ENCODE results near the gene ADCY6. TPM values are rescaled to one million over a fixed set of nuclear protein-coding genes. Genes with fewer than 3 reads are reported as not detected.

ADCY6 gene
- 30.0 TPM for total RNA-seq

DNA sequence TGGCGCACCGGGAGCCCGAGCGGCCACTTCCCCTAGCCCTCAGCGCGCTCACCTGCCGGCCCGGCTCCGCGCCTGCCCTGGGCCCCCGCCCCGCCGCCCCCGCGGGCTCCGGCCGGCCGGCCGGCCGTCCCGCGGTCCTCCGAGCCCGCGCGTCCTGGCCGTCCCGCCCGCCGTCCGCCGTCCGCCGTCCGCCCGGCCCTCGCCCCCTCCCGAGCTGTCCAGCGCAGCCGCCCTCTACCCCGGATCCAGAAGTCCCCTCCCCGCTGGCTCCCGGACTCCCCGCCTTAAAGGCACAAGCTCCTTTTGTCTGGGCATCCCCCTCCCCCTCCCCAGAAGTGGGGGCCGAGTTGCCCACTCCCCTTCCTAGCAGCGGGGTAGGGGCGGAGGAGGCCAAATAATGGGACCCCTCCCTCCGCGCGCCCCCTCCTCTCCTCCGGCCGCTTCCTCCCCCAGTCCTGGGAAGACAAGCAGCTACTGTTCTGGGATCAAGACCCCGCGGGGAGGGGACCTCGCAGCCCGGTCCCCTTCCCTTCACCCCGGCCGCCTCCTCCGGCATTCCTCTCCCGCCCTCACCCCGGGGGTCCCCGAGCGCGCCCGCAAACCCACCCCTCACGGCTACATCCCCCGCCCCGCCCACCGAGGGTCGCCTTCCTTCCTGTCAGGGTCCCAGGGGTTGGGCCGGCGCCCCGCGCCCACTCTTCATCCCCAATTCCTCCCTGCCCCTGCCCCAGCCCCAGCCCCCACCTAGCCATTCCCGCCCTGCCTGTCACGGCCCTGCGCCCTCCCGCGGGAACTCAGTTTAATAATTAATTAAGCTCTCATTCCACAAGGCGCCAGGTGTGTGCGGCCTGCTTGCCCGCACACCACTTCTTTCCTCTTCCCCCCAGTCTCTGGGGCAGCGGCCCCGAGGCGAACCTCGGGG is at the start of gene ADCY6:
Gene ADCY6, minus strand, starts transcription at position 236 of the 922 bp plus-strand sequence. CDS start 5,655 bp downstream, outside the sequence.
- Histone ChIP-seq H3K4me1 (peaks cover 39% of the 10 kb centered on the region), H3K27me3 (no peaks in the 10 kb centered on the region), H3K27ac (peak within 1 kb of the TSS; percentile 94), H3K4me3 (peak within 1 kb of the TSS; percentile 81 to 97), H3K36me3 (no peaks in the 10 kb centered on the region), H3K9me3 (no peaks in the 10 kb centered on the region)
- DNase-seq (ENCODE audit: extremely low spot score in 2 of 2), result peak in 1 of 2 donors; percentile 85
- peak in 1 of 2 donors; percentile 30 for TF ChIP-seq POLR2A (IDR thresholded peaks at IDR 0.05)
- TF ChIP-seq, protein P1, sequence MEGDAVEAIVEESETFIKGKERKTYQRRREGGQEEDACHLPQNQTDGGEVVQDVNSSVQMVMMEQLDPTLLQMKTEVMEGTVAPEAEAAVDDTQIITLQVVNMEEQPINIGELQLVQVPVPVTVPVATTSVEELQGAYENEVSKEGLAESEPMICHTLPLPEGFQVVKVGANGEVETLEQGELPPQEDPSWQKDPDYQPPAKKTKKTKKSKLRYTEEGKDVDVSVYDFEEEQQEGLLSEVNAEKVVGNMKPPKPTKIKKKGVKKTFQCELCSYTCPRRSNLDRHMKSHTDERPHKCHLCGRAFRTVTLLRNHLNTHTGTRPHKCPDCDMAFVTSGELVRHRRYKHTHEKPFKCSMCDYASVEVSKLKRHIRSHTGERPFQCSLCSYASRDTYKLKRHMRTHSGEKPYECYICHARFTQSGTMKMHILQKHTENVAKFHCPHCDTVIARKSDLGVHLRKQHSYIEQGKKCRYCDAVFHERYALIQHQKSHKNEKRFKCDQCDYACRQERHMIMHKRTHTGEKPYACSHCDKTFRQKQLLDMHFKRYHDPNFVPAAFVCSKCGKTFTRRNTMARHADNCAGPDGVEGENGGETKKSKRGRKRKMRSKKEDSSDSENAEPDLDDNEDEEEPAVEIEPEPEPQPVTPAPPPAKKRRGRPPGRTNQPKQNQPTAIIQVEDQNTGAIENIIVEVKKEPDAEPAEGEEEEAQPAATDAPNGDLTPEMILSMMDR (IDR thresholded peaks at IDR 0.05), result no peak
- TF ChIP-seq POLR2AphosphoS5 (IDR thresholded peaks at IDR 0.05; ENCODE audit: insufficient read depth in 1 of 2, low read depth in 1 of 2), result peak in 1 of 2 donors; percentile 21
- intact Hi-C loops (cut with DNase I), result no loop called here

DNA sequence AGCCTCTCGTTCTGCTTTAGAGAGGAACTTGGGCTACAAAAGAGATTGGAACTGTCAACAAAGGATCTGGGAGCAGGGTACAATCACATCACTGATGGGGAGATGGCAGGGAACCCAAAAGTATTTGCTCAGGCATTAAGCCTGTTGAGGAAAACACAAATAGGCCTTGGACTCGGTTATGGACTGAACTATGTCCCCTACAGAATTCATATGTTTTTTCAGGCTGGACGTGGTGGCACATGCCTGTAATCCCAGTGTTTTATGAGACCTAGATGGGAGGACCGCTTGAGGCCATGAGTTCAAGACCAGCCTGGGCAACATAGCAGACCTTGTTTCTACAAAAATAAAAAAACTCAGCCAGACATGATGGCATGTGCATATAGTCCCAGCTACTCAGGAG is 49.2 kb upstream of the ADCY6 start:
- Histone ChIP-seq H3K36me3 (peaks cover 4 to 73% of the 10 kb centered on the region in 2 donors), H3K27me3 (no peaks in the 10 kb centered on the region), H3K9me3 (no peaks in the 10 kb centered on the region), H3K4me3 (no peak overlapping the region), H3K4me1 (no peaks in the 10 kb centered on the region), H3K27ac (no peak overlapping the region)
- intact Hi-C loops (cut with DNase I), result no loop called here
- TF ChIP-seq POLR2AphosphoS5 (IDR thresholded peaks at IDR 0.05; ENCODE audit: insufficient read depth in 1 of 2, low read depth in 1 of 2) (no peak), POLR2A (IDR thresholded peaks at IDR 0.05) (no peak)
- TF ChIP-seq, protein P1 (IDR thresholded peaks at IDR 0.05), result no peak
- DNase-seq (ENCODE audit: extremely low spot score in 2 of 2), result no peak

DNA sequence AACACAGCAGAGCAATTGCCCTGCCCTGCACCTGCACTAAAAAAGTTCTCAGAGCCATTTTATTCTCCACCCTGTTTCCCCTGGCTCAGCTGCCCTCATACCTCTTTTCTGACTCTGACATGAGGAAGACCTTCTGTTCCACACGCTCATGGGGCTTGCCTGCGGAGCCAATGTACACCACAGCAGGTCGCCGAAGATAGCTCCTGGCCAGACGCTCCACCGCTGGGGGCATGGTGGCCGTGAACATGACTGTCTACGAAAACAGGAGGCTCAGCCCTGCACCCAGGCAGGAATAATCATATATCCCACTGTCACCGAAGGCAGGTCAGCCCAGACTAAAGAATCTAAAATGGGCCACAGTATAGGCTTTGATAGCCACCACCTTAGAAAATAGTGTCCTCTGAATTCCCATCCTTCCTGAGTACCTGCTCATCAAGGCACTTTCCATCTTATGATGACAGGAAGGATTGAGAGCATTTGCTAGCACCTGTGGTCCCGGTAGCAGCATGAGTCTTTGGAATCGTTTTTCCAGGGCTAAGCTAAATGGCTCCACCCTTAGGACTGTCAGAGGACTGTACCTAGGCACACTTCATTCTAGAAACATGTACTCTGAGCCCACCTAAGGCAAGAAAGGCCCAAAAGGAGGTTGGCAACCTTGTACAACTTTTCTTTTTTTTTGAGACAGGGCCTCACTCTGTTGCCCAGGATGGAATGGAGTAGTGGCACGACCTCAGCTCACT is 43.6 kb upstream of the ADCY6 start:
- no peak for TF ChIP-seq POLR2A (IDR thresholded peaks at IDR 0.05)
- TF ChIP-seq POLR2AphosphoS5 (IDR thresholded peaks at IDR 0.05; ENCODE audit: insufficient read depth in 1 of 2, low read depth in 1 of 2), result no peak
- TF ChIP-seq, protein P1 (IDR thresholded peaks at IDR 0.05), result no peak
- no peaks in the 10 kb centered on the region for H3K27me3 ChIP-seq
- no peak overlapping the region for H3K4me3 ChIP-seq
- H3K36me3 ChIP-seq, result peaks cover 0 to 89% of the 10 kb centered on the region in 2 donors
- no peak for DNase-seq (ENCODE audit: extremely low spot score in 2 of 2)
- intact Hi-C loops (cut with DNase I), result no loop called here
- H3K27ac ChIP-seq, result no peak overlapping the region
- no peaks in the 10 kb centered on the region for H3K4me1 ChIP-seq
- H3K9me3 ChIP-seq, result no peaks in the 10 kb centered on the region

DNA sequence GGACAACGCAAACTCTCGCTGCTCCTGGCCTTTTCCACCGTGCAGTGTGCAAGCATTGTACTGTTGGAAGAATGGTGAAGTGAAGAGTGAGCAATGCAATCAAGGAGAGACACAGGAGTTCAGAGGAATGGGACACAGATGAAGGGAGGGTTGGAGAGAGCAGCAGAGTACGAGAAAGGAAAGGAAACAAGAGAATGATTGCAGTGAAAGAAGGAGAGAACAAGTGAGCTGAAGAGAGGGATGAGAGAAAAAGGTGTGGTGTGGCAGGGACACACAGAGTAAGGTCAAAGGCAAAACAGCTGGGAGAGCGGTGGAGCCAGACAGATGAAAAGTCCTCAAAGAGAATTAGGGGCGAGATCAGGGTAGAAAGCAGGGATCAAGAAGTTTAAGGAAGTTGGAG is 42.4 kb upstream of the ADCY6 start:
- no peak overlapping the region for H3K27ac ChIP-seq
- DNase-seq (ENCODE audit: extremely low spot score in 2 of 2), result no peak
- no peak overlapping the region for H3K4me3 ChIP-seq
- peaks cover 0 to 84% of the 10 kb centered on the region in 2 donors for H3K36me3 ChIP-seq
- TF ChIP-seq POLR2AphosphoS5 (IDR thresholded peaks at IDR 0.05; ENCODE audit: insufficient read depth in 1 of 2, low read depth in 1 of 2), result no peak
- TF ChIP-seq, protein P1 (IDR thresholded peaks at IDR 0.05), result no peak
- no peak for TF ChIP-seq POLR2A (IDR thresholded peaks at IDR 0.05)
- H3K27me3 ChIP-seq, result no peaks in the 10 kb centered on the region
- H3K9me3 ChIP-seq, result no peaks in the 10 kb centered on the region
- no peaks in the 10 kb centered on the region for H3K4me1 ChIP-seq
- intact Hi-C loops (cut with DNase I), result no loop called here

All from vagina (tissue), 2 donors.